ENCODE measurements around the gene FRMD3. TPM values are rescaled to one million over a fixed set of nuclear protein-coding genes. Genes with fewer than 3 reads are reported as not detected.

FRMD3 gene
- total and polyA plus RNA-seq, 4 donors = 0.16 to 0.75 (median 0.48) TPM

- 64% methylated on average over 2 of the region's 2 CpGs for WGBS
- no peaks in the 10 kb centered on the region for H3K4me1 ChIP-seq (ENCODE audit: control insufficient read depth in 4 of 4, insufficient read depth in 4 of 4, low read length in 3 of 4)
- H3K4me3 ChIP-seq (ENCODE audit: low read depth in 1 of 3, low read length in 3 of 3) = no peak overlapping the region
- TF ChIP-seq MAX (IDR thresholded peaks at IDR 0.05) = no peak
- TF ChIP-seq SP1 (IDR thresholded peaks at IDR 0.05) = no peak
- no peak for TF ChIP-seq CTCF (IDR thresholded peaks at IDR 0.05; ENCODE audit: low read depth, low read length, missing input control)
- no peak for TF ChIP-seq REST (IDR thresholded peaks at IDR 0.05)
- TF ChIP-seq YY1 (IDR thresholded peaks at IDR 0.05) = no peak
- no peak for TF ChIP-seq RXRA (IDR thresholded peaks at IDR 0.05)
- no peak for TF ChIP-seq FOXA2 (IDR thresholded peaks at IDR 0.05)
- no peak for TF ChIP-seq FOXA1 (IDR thresholded peaks at IDR 0.05)
- no peak for TF ChIP-seq HNF4G (IDR thresholded peaks at IDR 0.05)
- no peak for TF ChIP-seq JUND (IDR thresholded peaks at IDR 0.05)
- no peak for TF ChIP-seq GABPA (IDR thresholded peaks at IDR 0.05 in 1 of 2, conservative IDR thresholded peaks at IDR 0.05 in 1 of 2)
- no peak for TF ChIP-seq RAD21 (IDR thresholded peaks at IDR 0.05)
- DNase-seq (ENCODE audit: low spot score) = no peak
- H3K36me3 ChIP-seq (ENCODE audit: control insufficient read depth in 4 of 4, insufficient read depth in 3 of 4, low read depth in 1 of 4, low read length in 3 of 4) = no peaks in the 10 kb centered on the region
- H3K27ac ChIP-seq (ENCODE audit: low read depth in 1 of 2, low read length in 2 of 2) = no peak overlapping the region
- H3K9ac ChIP-seq (ENCODE audit: low read depth in 1 of 2, low read length in 2 of 2) = no peak overlapping the region
- H3K27me3 ChIP-seq (ENCODE audit: control insufficient read depth in 4 of 4, insufficient read depth in 4 of 4, low read length in 3 of 4) = no peaks in the 10 kb centered on the region
- peaks cover 0 to 4% (median 1%) of the 10 kb centered on the region in 4 donors for H3K9me3 ChIP-seq (ENCODE audit: control insufficient read depth in 4 of 4, low read length in 3 of 4)
Measured at GRCh38 chr9:83385317-83385716, 152.9 kb downstream of the FRMD3 start.

GRCh38 chr9:83384214-83384613 is 154.0 kb downstream of the FRMD3 start:
- DNase-seq (ENCODE audit: low spot score) = no peak
- WGBS = 77% methylated on average over 3 of the region's 3 CpGs
- Histone ChIP-seq H3K27ac (ENCODE audit: low read depth in 1 of 2, low read length in 2 of 2) (no peak overlapping the region), H3K9ac (ENCODE audit: low read depth in 1 of 2, low read length in 2 of 2) (no peak overlapping the region), H3K4me1 (ENCODE audit: control insufficient read depth in 4 of 4, insufficient read depth in 4 of 4, low read length in 3 of 4) (no peaks in the 10 kb centered on the region), H3K36me3 (ENCODE audit: control insufficient read depth in 4 of 4, insufficient read depth in 3 of 4, low read depth in 1 of 4, low read length in 3 of 4) (no peaks in the 10 kb centered on the region), H3K27me3 (ENCODE audit: control insufficient read depth in 4 of 4, insufficient read depth in 4 of 4, low read length in 3 of 4) (no peaks in the 10 kb centered on the region), H3K9me3 (ENCODE audit: control insufficient read depth in 4 of 4, low read length in 3 of 4) (peaks cover 0 to 4% (median 2%) of the 10 kb centered on the region in 4 donors), H3K4me3 (ENCODE audit: low read depth in 1 of 3, low read length in 3 of 3) (no peak overlapping the region)
- no peak for TF ChIP-seq SP1 (IDR thresholded peaks at IDR 0.05)
- TF ChIP-seq EGR1 (IDR thresholded peaks at IDR 0.05; ENCODE audit: low read depth in 2 of 2) = no peak
- no peak for TF ChIP-seq GABPA (IDR thresholded peaks at IDR 0.05 in 1 of 2, conservative IDR thresholded peaks at IDR 0.05 in 1 of 2)
- no peak for TF ChIP-seq CTCF (IDR thresholded peaks at IDR 0.05; ENCODE audit: low read depth, low read length, missing input control)
- no peak for TF ChIP-seq HNF4G (IDR thresholded peaks at IDR 0.05)
- TF ChIP-seq RXRA (IDR thresholded peaks at IDR 0.05) = no peak
- TF ChIP-seq FOXA2 (IDR thresholded peaks at IDR 0.05) = no peak
- TF ChIP-seq JUND (IDR thresholded peaks at IDR 0.05) = no peak
- no peak for TF ChIP-seq RAD21 (IDR thresholded peaks at IDR 0.05)
- no peak for TF ChIP-seq TAF1 (conservative IDR thresholded peaks at IDR 0.05)
- no peak for TF ChIP-seq MAX (IDR thresholded peaks at IDR 0.05)
- no peak for TF ChIP-seq REST (IDR thresholded peaks at IDR 0.05)
- no peak for TF ChIP-seq YY1 (IDR thresholded peaks at IDR 0.05)
- no peak for TF ChIP-seq ATF3 (IDR thresholded peaks at IDR 0.05)
- no peak for TF ChIP-seq ZBTB33 (IDR thresholded peaks at IDR 0.05)
- TF ChIP-seq HNF4A (conservative IDR thresholded peaks at IDR 0.05) = no peak
